ENCODE results near the gene CHL1.

DNA sequence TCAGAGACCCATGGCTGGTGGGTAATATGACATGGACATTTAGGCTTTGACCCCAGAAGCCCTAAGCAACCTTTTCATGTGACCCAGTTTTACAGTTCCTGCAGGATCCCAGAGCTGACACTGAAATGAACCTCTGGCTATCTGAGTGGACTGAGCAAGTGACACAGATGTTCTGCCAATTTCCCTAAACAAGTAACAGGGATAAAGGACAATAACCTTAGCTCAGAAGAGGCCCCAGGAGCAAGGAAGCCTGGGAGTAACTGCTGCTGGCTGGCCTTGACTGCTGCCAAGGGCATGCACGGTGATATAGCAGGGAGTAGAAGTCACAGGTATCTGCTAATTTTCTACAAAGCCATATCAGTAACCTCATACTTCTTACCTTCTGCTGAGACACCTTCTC is 177.9 kb downstream of the CHL1 start:
- TF ChIP-seq EZH2 (IDR thresholded peaks at IDR 0.05), result no peak
- no peak for TF ChIP-seq POLR2AphosphoS5 (IDR thresholded peaks at IDR 0.05; ENCODE audit: borderline replicate concordance, low read depth, low read length)
